Measurements from ENCODE around the gene A4GNT.

Gene A4GNT

GRCh38 chr3:138139691-138140090, 7.5 kb upstream of the A4GNT start:
- no peak overlapping the region for H3K27ac ChIP-seq (ENCODE audit: low read depth, low read length)

GRCh38 chr3:138137861-138138260, 5.7 kb upstream of the A4GNT start:
- H3K36me3 ChIP-seq (ENCODE audit: insufficient read depth, low read length), result no peaks in the 10 kb centered on the region
- H3K27me3 ChIP-seq (ENCODE audit: control insufficient read depth in 1 of 2, insufficient read depth in 2 of 2, low read length in 2 of 2), result no peaks in the 10 kb centered on the region
- H3K4me3 ChIP-seq (ENCODE audit: low read depth in 1 of 2, low read length in 2 of 2), result no peak overlapping the region
- H3K4me1 ChIP-seq (ENCODE audit: insufficient read depth, low read length), result no peaks in the 10 kb centered on the region
- no peak overlapping the region for H3K9ac ChIP-seq (ENCODE audit: low read length)
- H3K27ac ChIP-seq (ENCODE audit: low read depth, low read length), result no peak overlapping the region
- no peaks in the 10 kb centered on the region for H3K9me3 ChIP-seq (ENCODE audit: low read length)

More at GRCh38 chr3:138139691-138140090, 7.5 kb upstream of the A4GNT start:
- Histone ChIP-seq H3K4me3 (ENCODE audit: low read depth in 1 of 2, low read length in 2 of 2) (no peak overlapping the region), H3K9me3 (ENCODE audit: low read length) (no peaks in the 10 kb centered on the region), H3K27me3 (ENCODE audit: control insufficient read depth in 1 of 2, insufficient read depth in 2 of 2, low read length in 2 of 2) (no peaks in the 10 kb centered on the region), H3K36me3 (ENCODE audit: insufficient read depth, low read length) (no peaks in the 10 kb centered on the region), H3K4me1 (ENCODE audit: insufficient read depth, low read length) (no peaks in the 10 kb centered on the region), H3K9ac (ENCODE audit: low read length) (no peak overlapping the region)

DNA sequence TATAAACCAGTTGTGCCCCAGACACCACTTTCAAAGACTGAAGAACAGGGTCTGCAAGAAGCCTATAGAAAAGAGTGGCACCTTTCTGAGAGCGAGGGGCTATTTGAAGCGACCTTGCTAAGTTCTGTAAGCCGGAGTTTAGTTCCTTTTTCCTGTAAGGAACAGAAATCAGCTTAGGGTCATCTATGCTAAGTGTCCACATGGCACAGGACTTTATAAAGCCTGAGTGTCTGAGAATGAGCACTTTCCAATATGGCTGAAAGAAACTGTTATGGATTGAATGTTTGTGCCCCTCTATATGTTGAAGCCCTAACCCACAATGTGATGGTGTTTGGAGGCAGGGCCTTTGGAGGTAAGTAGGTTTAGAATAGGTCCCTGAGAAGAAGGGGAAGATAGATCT, 4.0 kb upstream of the A4GNT start:
- no peaks in the 10 kb centered on the region for H3K4me1 ChIP-seq (ENCODE audit: insufficient read depth, low read length)
- H3K9ac ChIP-seq (ENCODE audit: low read length), result no peak overlapping the region
- H3K27ac ChIP-seq (ENCODE audit: low read depth, low read length), result no peak overlapping the region
- H3K9me3 ChIP-seq (ENCODE audit: low read length), result no peaks in the 10 kb centered on the region
- no peak overlapping the region for H3K4me3 ChIP-seq (ENCODE audit: low read depth in 1 of 2, low read length in 2 of 2)
- no peaks in the 10 kb centered on the region for H3K36me3 ChIP-seq (ENCODE audit: insufficient read depth, low read length)
- no peaks in the 10 kb centered on the region for H3K27me3 ChIP-seq (ENCODE audit: control insufficient read depth in 1 of 2, insufficient read depth in 2 of 2, low read length in 2 of 2)

DNA sequence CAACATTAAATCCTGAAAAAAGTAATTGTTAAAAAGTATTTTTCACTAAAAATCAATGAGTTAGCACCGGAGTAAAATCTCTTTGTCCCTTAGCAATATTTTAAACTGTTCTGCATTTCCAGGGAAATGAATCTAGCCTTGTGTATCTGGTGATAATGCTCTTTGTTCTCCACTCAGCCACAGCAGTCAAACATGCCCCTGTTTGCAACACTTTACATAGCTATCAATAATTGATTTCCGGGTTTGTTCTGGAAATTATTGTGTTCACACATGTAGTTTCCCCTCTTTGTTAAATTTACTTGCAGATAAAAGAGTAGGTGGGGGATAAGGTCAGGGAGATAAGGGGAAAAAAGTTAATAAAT, 3.6 kb upstream of the A4GNT start:
- no peaks in the 10 kb centered on the region for H3K4me1 ChIP-seq (ENCODE audit: insufficient read depth, low read length)
- no peaks in the 10 kb centered on the region for H3K9me3 ChIP-seq (ENCODE audit: low read length)
- no peaks in the 10 kb centered on the region for H3K27me3 ChIP-seq (ENCODE audit: control insufficient read depth in 1 of 2, insufficient read depth in 2 of 2, low read length in 2 of 2)
- no peak overlapping the region for H3K27ac ChIP-seq (ENCODE audit: low read depth, low read length)
- H3K9ac ChIP-seq (ENCODE audit: low read length), result no peak overlapping the region
- no peaks in the 10 kb centered on the region for H3K36me3 ChIP-seq (ENCODE audit: insufficient read depth, low read length)
- no peak overlapping the region for H3K4me3 ChIP-seq (ENCODE audit: low read depth in 1 of 2, low read length in 2 of 2)

- no peaks in the 10 kb centered on the region for H3K27me3 ChIP-seq (ENCODE audit: control insufficient read depth in 1 of 2, insufficient read depth in 2 of 2, low read length in 2 of 2)
- no peaks in the 10 kb centered on the region for H3K36me3 ChIP-seq (ENCODE audit: insufficient read depth, low read length)
- no peaks in the 10 kb centered on the region for H3K9me3 ChIP-seq (ENCODE audit: low read length)
- no peak overlapping the region for H3K9ac ChIP-seq (ENCODE audit: low read length)
- no peaks in the 10 kb centered on the region for H3K4me1 ChIP-seq (ENCODE audit: insufficient read depth, low read length)
- no peak overlapping the region for H3K27ac ChIP-seq (ENCODE audit: low read depth, low read length)
- H3K4me3 ChIP-seq (ENCODE audit: low read depth in 1 of 2, low read length in 2 of 2), result no peak overlapping the region
Measured at GRCh38 chr3:138135146-138135832, 3.1 kb upstream of the A4GNT start.

DNA sequence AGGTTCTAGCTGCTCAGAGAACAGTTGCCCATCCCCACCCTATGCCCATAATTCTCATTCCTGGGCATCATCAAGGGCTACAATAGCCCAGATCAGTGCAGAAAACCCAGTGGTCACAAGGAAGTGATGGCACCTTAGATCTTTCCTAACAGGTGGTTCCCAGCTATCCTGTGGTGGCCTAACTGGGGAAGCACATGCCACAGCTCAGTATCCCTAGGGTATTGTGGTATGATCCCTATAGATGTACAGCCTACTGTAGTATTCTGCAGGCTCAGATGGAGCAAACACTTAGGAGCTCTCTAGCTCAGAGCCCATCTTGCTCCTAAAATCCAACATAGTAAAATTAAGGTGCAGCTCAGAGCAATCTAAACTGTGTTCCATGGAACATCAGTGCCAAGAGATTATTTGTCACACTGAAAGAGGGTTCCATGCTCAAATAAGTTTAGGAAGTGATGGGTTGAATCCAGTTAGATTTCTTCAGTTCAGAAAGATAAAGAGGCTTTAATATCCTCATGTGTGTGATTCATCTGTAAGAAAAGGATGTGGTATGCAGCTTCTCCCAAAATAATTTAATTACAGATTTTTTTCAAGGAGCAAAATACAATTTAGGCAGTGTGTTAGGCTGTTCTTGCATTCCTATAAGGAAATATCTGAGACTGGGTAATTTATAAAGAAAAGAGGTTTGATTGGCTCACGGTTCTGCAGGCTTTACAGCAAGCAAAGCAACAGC, 4.4 kb downstream of the A4GNT start:
- Histone ChIP-seq H3K36me3 (ENCODE audit: insufficient read depth, low read length) (no peaks in the 10 kb centered on the region), H3K4me1 (ENCODE audit: insufficient read depth, low read length) (peaks cover 8% of the 10 kb centered on the region), H3K27ac (ENCODE audit: low read depth, low read length) (no peak overlapping the region), H3K9ac (ENCODE audit: low read length) (no peak overlapping the region), H3K9me3 (ENCODE audit: low read length) (no peaks in the 10 kb centered on the region), H3K27me3 (ENCODE audit: control insufficient read depth in 1 of 2, insufficient read depth in 2 of 2, low read length in 2 of 2) (no peaks in the 10 kb centered on the region), H3K4me3 (ENCODE audit: low read depth in 1 of 2, low read length in 2 of 2) (no peak overlapping the region)

- peaks cover 8% of the 10 kb centered on the region for H3K4me1 ChIP-seq (ENCODE audit: insufficient read depth, low read length)
- H3K4me3 ChIP-seq (ENCODE audit: low read depth in 1 of 2, low read length in 2 of 2), result no peak overlapping the region
- H3K9ac ChIP-seq (ENCODE audit: low read length), result no peak overlapping the region
- H3K36me3 ChIP-seq (ENCODE audit: insufficient read depth, low read length), result no peaks in the 10 kb centered on the region
- no peaks in the 10 kb centered on the region for H3K9me3 ChIP-seq (ENCODE audit: low read length)
- peak overlapping the region; percentile 20 for H3K27ac ChIP-seq (ENCODE audit: low read depth, low read length)
- H3K27me3 ChIP-seq (ENCODE audit: control insufficient read depth in 1 of 2, insufficient read depth in 2 of 2, low read length in 2 of 2), result no peaks in the 10 kb centered on the region
Measured at GRCh38 chr3:138125548-138126221, 6.5 kb downstream of the A4GNT start.

DNA sequence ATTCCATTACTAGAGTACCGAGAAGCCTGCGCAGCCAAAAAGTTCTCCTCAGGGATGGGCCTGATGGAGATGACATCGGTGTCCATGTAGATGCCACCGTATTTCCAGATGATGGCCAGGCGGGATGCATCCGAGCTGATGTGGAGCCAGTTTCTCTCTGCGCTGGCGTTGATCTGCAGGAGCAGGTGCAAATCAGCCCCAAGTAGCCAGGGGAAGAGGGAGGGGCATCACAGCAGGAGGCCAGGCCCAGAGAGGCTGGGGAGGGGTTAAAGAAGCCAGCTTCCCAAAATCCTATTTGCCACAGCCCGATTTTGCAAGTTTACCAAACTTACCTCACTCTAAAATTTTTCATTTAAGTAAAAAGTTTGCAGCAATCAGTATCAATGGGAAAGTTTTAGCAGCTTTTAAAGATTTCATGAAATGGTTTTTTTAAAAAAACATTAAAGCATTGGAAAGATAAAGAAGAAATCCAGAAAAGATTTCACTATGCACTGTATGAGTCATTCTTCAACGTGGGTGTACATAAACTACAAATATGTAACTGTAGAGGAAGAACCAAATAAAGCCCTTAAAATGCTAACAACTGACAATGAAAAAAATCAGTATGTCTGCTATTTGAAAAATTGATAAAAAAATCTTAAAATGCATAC, 7.4 kb downstream of the A4GNT start:
- no peak overlapping the region for H3K9ac ChIP-seq (ENCODE audit: low read length)
- no peaks in the 10 kb centered on the region for H3K36me3 ChIP-seq (ENCODE audit: insufficient read depth, low read length)
- H3K4me3 ChIP-seq (ENCODE audit: low read depth in 1 of 2, low read length in 2 of 2), result no peak overlapping the region
- no peaks in the 10 kb centered on the region for H3K9me3 ChIP-seq (ENCODE audit: low read length)
- peaks cover 8% of the 10 kb centered on the region for H3K4me1 ChIP-seq (ENCODE audit: insufficient read depth, low read length)
- H3K27ac ChIP-seq (ENCODE audit: low read depth, low read length), result no peak overlapping the region
- no peaks in the 10 kb centered on the region for H3K27me3 ChIP-seq (ENCODE audit: control insufficient read depth in 1 of 2, insufficient read depth in 2 of 2, low read length in 2 of 2)

GRCh38 chr3:138124188-138124587, 8.0 kb downstream of the A4GNT start:
- H3K4me3 ChIP-seq (ENCODE audit: low read depth in 1 of 2, low read length in 2 of 2), result no peak overlapping the region
- no peak overlapping the region for H3K9ac ChIP-seq (ENCODE audit: low read length)
- peaks cover 8% of the 10 kb centered on the region for H3K4me1 ChIP-seq (ENCODE audit: insufficient read depth, low read length)
- H3K36me3 ChIP-seq (ENCODE audit: insufficient read depth, low read length), result no peaks in the 10 kb centered on the region
- H3K27ac ChIP-seq (ENCODE audit: low read depth, low read length), result no peak overlapping the region
- H3K27me3 ChIP-seq (ENCODE audit: control insufficient read depth in 1 of 2, insufficient read depth in 2 of 2, low read length in 2 of 2), result no peaks in the 10 kb centered on the region
- H3K9me3 ChIP-seq (ENCODE audit: low read length), result no peaks in the 10 kb centered on the region

DNA sequence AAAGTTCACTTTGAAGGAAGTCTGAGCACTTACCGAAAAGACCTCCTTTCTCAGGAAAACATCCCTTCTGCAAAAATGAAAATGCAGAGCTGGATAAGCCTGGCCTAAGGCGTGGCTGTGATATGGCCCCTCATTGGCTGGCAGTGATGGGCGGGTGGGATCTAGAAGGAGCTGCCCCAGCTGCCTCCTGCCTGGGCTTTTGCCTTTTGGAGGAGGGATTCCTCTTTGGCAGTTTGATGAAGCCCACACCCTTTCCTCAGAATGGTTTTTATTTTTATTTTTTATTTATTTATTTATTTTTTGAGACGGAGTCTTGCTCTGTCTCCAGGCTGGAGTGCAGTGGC, 12.8 kb downstream of the A4GNT start:
- no peak overlapping the region for H3K27ac ChIP-seq (ENCODE audit: low read depth, low read length)
- H3K4me3 ChIP-seq (ENCODE audit: low read depth in 1 of 2, low read length in 2 of 2), result no peak overlapping the region
- H3K36me3 ChIP-seq (ENCODE audit: insufficient read depth, low read length), result no peaks in the 10 kb centered on the region
- H3K9me3 ChIP-seq (ENCODE audit: low read length), result no peaks in the 10 kb centered on the region
- no peaks in the 10 kb centered on the region for H3K27me3 ChIP-seq (ENCODE audit: control insufficient read depth in 1 of 2, insufficient read depth in 2 of 2, low read length in 2 of 2)
- peaks cover 4% of the 10 kb centered on the region for H3K4me1 ChIP-seq (ENCODE audit: insufficient read depth, low read length)
- no peak overlapping the region for H3K9ac ChIP-seq (ENCODE audit: low read length)

- Histone ChIP-seq H3K9ac (ENCODE audit: low read length) (no peak overlapping the region), H3K4me3 (ENCODE audit: low read depth in 1 of 2, low read length in 2 of 2) (no peak overlapping the region), H3K27ac (ENCODE audit: low read depth, low read length) (no peak overlapping the region), H3K27me3 (ENCODE audit: control insufficient read depth in 1 of 2, insufficient read depth in 2 of 2, low read length in 2 of 2) (no peaks in the 10 kb centered on the region), H3K9me3 (ENCODE audit: low read length) (no peaks in the 10 kb centered on the region), H3K4me1 (ENCODE audit: insufficient read depth, low read length) (peaks cover 10% of the 10 kb centered on the region), H3K36me3 (ENCODE audit: insufficient read depth, low read length) (no peaks in the 10 kb centered on the region)
Measured at GRCh38 chr3:138118612-138119422, 13.4 kb downstream of the A4GNT start.
